Activated T-helper 2 cell treated with anti-CD3 and anti-CD28 coated beads, Interferon-gamma antibody, Interleukin-2, Interleukin-4, amounts not matched to agents 10 μg/mL and 5 μg/mL and 100 μg/mL, durations not matched to agents 14 hours and 24 hours and 36 hours (primary cell): ENCODE measurements around the gene CTIF. TPM values are rescaled to one million over a fixed set of nuclear protein-coding genes. Genes with fewer than 3 reads are reported as not detected.

ENCODE experiments used
- DNase-seq: peaks from one replicate; pipeline ENCODE4 v3.0.0; 2021; ENCODE audit warnings: low spot score
- H3K27ac Mint-ChIP-seq: one replicate; pipeline ENCODE4 v1.8.0; 2021; ENCODE audit warnings: mixed read lengths
- H3K27me3 Mint-ChIP-seq: one replicate; pipeline ENCODE4 v1.8.0; 2021; ENCODE audit warnings: low read depth, mixed read lengths
- H3K36me3 Mint-ChIP-seq: one replicate; pipeline ENCODE4 v1.8.0; 2021; ENCODE audit warnings: low read depth, mixed read lengths
- H3K4me1 Mint-ChIP-seq: one replicate; pipeline ENCODE4 v1.8.0; 2021; ENCODE audit warnings: low read depth, mixed read lengths
- H3K4me3 Mint-ChIP-seq: one replicate; pipeline ENCODE4 v1.8.0; 2021; ENCODE audit warnings: low read depth, mild to moderate bottlenecking, moderate library complexity, mixed read lengths
- H3K9me3 Mint-ChIP-seq: one replicate; pipeline ENCODE4 v1.8.0; 2021; ENCODE audit warnings: mixed read lengths
- intact Hi-C: fragments of 100-400 bp; cut with micrococcal nuclease; formaldehyde crosslinking; loops from one replicate; pipeline ENCODE4 v1.15.1; 2023
- total RNA-seq: library from RNA; stranded (reverse); gene quantifications from 2 replicates; pipeline ENCODE4 v1.2.3, GENCODE V29; 2022

The CTIF gene
- total RNA-seq, 1 donor from 2014 or later, result 7.0 TPM

- intact Hi-C loops, result no loop called here
- H3K36me3 Mint-ChIP-seq, result no peaks in the 10 kb centered on the region
- peaks cover 1% of the 10 kb centered on the region for H3K4me1 Mint-ChIP-seq
- H3K27me3 Mint-ChIP-seq, result no peaks in the 10 kb centered on the region
- no peak for DNase-seq
- H3K4me3 Mint-ChIP-seq, result no peak overlapping the region
- no peak overlapping the region for H3K27ac Mint-ChIP-seq
- no peaks in the 10 kb centered on the region for H3K9me3 Mint-ChIP-seq
Measured at GRCh38 chr18:48891721-48892120, 352.9 kb downstream of the CTIF start.

- DNase-seq, result no peak
- Mint-ChIP-seq H3K27me3 (no peaks in the 10 kb centered on the region), H3K4me1 (peaks cover 4% of the 10 kb centered on the region), H3K36me3 (no peaks in the 10 kb centered on the region), H3K9me3 (no peaks in the 10 kb centered on the region), H3K27ac (no peak overlapping the region), H3K4me3 (no peak overlapping the region)
- intact Hi-C loops, result no loop called here
Measured at GRCh38 chr18:48892146-48892855, 353.5 kb downstream of the CTIF start.

GRCh38 chr18:48893061-48893607 is 354.3 kb downstream of the CTIF start:
- Mint-ChIP-seq H3K9me3 (no peaks in the 10 kb centered on the region), H3K4me3 (no peak overlapping the region), H3K27ac (no peak overlapping the region), H3K27me3 (no peaks in the 10 kb centered on the region), H3K36me3 (no peaks in the 10 kb centered on the region), H3K4me1 (peaks cover 4% of the 10 kb centered on the region)
- DNase-seq, result no peak
- intact Hi-C loops, result no loop called here

- intact Hi-C loops, result no loop called here
- DNase-seq, result no peak
- Mint-ChIP-seq H3K4me1 (peaks cover 4% of the 10 kb centered on the region), H3K27ac (no peak overlapping the region), H3K27me3 (no peaks in the 10 kb centered on the region), H3K9me3 (peaks cover 3% of the 10 kb centered on the region), H3K4me3 (no peak overlapping the region), H3K36me3 (no peaks in the 10 kb centered on the region)
Measured at GRCh38 chr18:48893608-48894600, 355.1 kb downstream of the CTIF start.

- Mint-ChIP-seq H3K27ac (no peak overlapping the region), H3K4me1 (peaks cover 9% of the 10 kb centered on the region), H3K9me3 (peaks cover 3% of the 10 kb centered on the region), H3K36me3 (no peaks in the 10 kb centered on the region), H3K4me3 (no peak overlapping the region), H3K27me3 (no peaks in the 10 kb centered on the region)
- no peak for DNase-seq
- intact Hi-C loops, result no loop called here
Measured at GRCh38 chr18:48894799-48895346, 356.0 kb downstream of the CTIF start.

- intact Hi-C loops, result no loop called here
Measured at GRCh38 chr18:48896326-48896874, 357.6 kb downstream of the CTIF start.

GRCh38 chr18:48896875-48897511 is 358.2 kb downstream of the CTIF start:
- intact Hi-C loops, result no loop called here
- no peaks in the 10 kb centered on the region for H3K27me3 Mint-ChIP-seq
- no peak overlapping the region for H3K4me3 Mint-ChIP-seq
- no peak for DNase-seq
- H3K4me1 Mint-ChIP-seq, result peaks cover 14% of the 10 kb centered on the region
- H3K27ac Mint-ChIP-seq, result peak overlapping the region; percentile 64
- H3K9me3 Mint-ChIP-seq, result peaks cover 3% of the 10 kb centered on the region
- H3K36me3 Mint-ChIP-seq, result no peaks in the 10 kb centered on the region

More at GRCh38 chr18:48896326-48896874, 357.6 kb downstream of the CTIF start:
- no peaks in the 10 kb centered on the region for H3K27me3 Mint-ChIP-seq
- peaks cover 14% of the 10 kb centered on the region for H3K4me1 Mint-ChIP-seq
- DNase-seq, result no peak
- peaks cover 3% of the 10 kb centered on the region for H3K9me3 Mint-ChIP-seq
- no peaks in the 10 kb centered on the region for H3K36me3 Mint-ChIP-seq
- H3K4me3 Mint-ChIP-seq, result no peak overlapping the region
- peak overlapping the region; percentile 64 for H3K27ac Mint-ChIP-seq

- intact Hi-C loops, result no loop called here
- peaks cover 3% of the 10 kb centered on the region for H3K9me3 Mint-ChIP-seq
Measured at GRCh38 chr18:48897531-48897930, 358.7 kb downstream of the CTIF start.

GRCh38 chr18:48898521-48898920 is 359.7 kb downstream of the CTIF start:
- H3K4me3 Mint-ChIP-seq, result no peak overlapping the region
- DNase-seq, result no peak
- intact Hi-C loops, result no loop called here
- no peaks in the 10 kb centered on the region for H3K27me3 Mint-ChIP-seq
- no peaks in the 10 kb centered on the region for H3K36me3 Mint-ChIP-seq
- H3K4me1 Mint-ChIP-seq, result peaks cover 14% of the 10 kb centered on the region
- peaks cover 3% of the 10 kb centered on the region for H3K9me3 Mint-ChIP-seq
- H3K27ac Mint-ChIP-seq, result no peak overlapping the region

More at GRCh38 chr18:48897531-48897930, 358.7 kb downstream of the CTIF start:
- DNase-seq, result no peak
- no peak overlapping the region for H3K4me3 Mint-ChIP-seq
- no peaks in the 10 kb centered on the region for H3K36me3 Mint-ChIP-seq
- H3K27me3 Mint-ChIP-seq, result no peaks in the 10 kb centered on the region
- H3K4me1 Mint-ChIP-seq, result peaks cover 14% of the 10 kb centered on the region
- no peak overlapping the region for H3K27ac Mint-ChIP-seq

GRCh38 chr18:48899558-48900174 is 360.8 kb downstream of the CTIF start:
- H3K27ac Mint-ChIP-seq, result no peak overlapping the region

GRCh38 chr18:48900469-48900868 is 361.6 kb downstream of the CTIF start:
- intact Hi-C loops, result no loop called here
- H3K4me3 Mint-ChIP-seq, result no peak overlapping the region
- DNase-seq, result no peak
- peaks cover 14% of the 10 kb centered on the region for H3K9me3 Mint-ChIP-seq
- peaks cover 14% of the 10 kb centered on the region for H3K4me1 Mint-ChIP-seq
- peaks cover 7% of the 10 kb centered on the region for H3K27me3 Mint-ChIP-seq
- H3K36me3 Mint-ChIP-seq, result peaks cover 3% of the 10 kb centered on the region
- peak overlapping the region; percentile 0 for H3K27ac Mint-ChIP-seq

More at GRCh38 chr18:48899558-48900174, 360.8 kb downstream of the CTIF start:
- DNase-seq, result no peak
- Mint-ChIP-seq H3K4me3 (no peak overlapping the region), H3K4me1 (peaks cover 14% of the 10 kb centered on the region), H3K9me3 (peaks cover 10% of the 10 kb centered on the region), H3K27me3 (peaks cover 7% of the 10 kb centered on the region), H3K36me3 (peaks cover 3% of the 10 kb centered on the region)
- intact Hi-C loops, result no loop called here
